Gastrocnemius medialis (tissue), 4 donors: ENCODE measurements around the gene SH2D6. TPM values are rescaled to one million over a fixed set of nuclear protein-coding genes. Genes with fewer than 3 reads are reported as not detected.
A peak's percentile ranks its signal among the peaks of the same experiment; 100 is the strongest.

Experiments used
- ATAC-seq, 2 donors: fragments of 150-250 bp; one replicate each; pipeline ENCODE4 v1.9.1; 2016
- DNase-seq, 2 donors: peaks; one replicate each; pipeline ENCODE4 v3.0.0-alpha.2; 2019
- H3K27ac ChIP-seq, 4 donors: fragments of 200-600 bp; sonication (generic); 1 replicate in 1 of 4; 2 replicates in 3 of 4; pipeline ENCODE4 v1.5.1; 2016 to 2018; ENCODE audit warnings: mild to moderate bottlenecking in 2 of 4, moderate library complexity in 1 of 4
- H3K27me3 ChIP-seq, 3 donors: fragments of 200-600 bp; sonication (generic) in 2 of 3; 1 replicate in 1 of 3; 2 replicates in 2 of 3; pipeline versions ENCODE4 v1.5.1 to v1.6.0; 2016 to 2019; ENCODE audit warnings: mild to moderate bottlenecking in 1 of 3, moderate library complexity in 1 of 3
- H3K36me3 ChIP-seq, 2 donors: fragments of 200-600 bp; sonication (generic) in 1 of 2; one replicate each; pipeline ENCODE4 v1.5.1; 2017 to 2018
- H3K4me1 ChIP-seq, 2 donors: fragments of 200-600 bp; sonication (generic) in 1 of 2; one replicate each; pipeline ENCODE4 v1.5.1; 2016 to 2017; ENCODE audit warnings: mild to moderate bottlenecking in 2 of 2
- H3K4me3 ChIP-seq, 4 donors: fragments of 200-600 bp; sonication (generic) in 3 of 4; 1 replicate in 1 of 4; 2 replicates in 3 of 4; pipeline ENCODE4 v1.5.1; 2016 to 2019; ENCODE audit warnings: mild to moderate bottlenecking in 2 of 4
- H3K9me3 ChIP-seq, 3 donors: fragments of 200-600 bp; sonication (generic) in 2 of 3; 1 replicate in 1 of 3; 2 replicates in 2 of 3; pipeline ENCODE4 v1.5.1; 2016 to 2019
- POLR2A ChIP-seq, 2 donors: fragments of 450-650 bp; IDR thresholded peaks; one replicate each; pipeline ENCODE4 v1.6.1; 2017; ENCODE audit warnings: antibody characterized with exemption in 2 of 2, mild to moderate bottlenecking in 2 of 2, moderate library complexity in 2 of 2
- in situ Hi-C, 4 donors: fragments of 200-750 bp; cut with MboI; loops; one replicate each; pipeline versions ENCODE4 v1.15.0 to v1.8.0; 2017; ENCODE audit warnings: low sequenced_read_pairs in 4 of 4
- intact Hi-C: fragments of 100-400 bp; cut with DNase I; formaldehyde crosslinking; loops from one replicate; pipeline ENCODE4 v1.15.1; 2023; ENCODE audit warnings: low total_unique reads
- total RNA-seq, 4 donors: library from RNA; depleted of rRNA; stranded (reverse); fragments of >200 nt; gene quantifications; one replicate each; pipeline versions ENCODE4 v1.1.0 to v1.2.3, GENCODE V29; 2016
- TF ChIP-seq, protein P1 (sequence below), 5 experiments: fragments of 450-650 bp in 3 of 5; fragments of 200-600 bp in 2 of 5; sonication (generic) in 2 of 5; IDR thresholded peaks in 4 of 5; conservative IDR thresholded peaks in 1 of 5; 1 replicate in 4 of 5; 2 replicates in 1 of 5; pipeline ENCODE4 v1.5.1; 2016 to 2019; ENCODE audit warnings: antibody characterized with exemption in 5 of 5, mild to moderate bottlenecking in 3 of 5, moderate library complexity in 3 of 5

The SH2D6 gene
- total RNA-seq, 4 donors from 2014 or later = 3.5 TPM; not detected in 3

DNA sequence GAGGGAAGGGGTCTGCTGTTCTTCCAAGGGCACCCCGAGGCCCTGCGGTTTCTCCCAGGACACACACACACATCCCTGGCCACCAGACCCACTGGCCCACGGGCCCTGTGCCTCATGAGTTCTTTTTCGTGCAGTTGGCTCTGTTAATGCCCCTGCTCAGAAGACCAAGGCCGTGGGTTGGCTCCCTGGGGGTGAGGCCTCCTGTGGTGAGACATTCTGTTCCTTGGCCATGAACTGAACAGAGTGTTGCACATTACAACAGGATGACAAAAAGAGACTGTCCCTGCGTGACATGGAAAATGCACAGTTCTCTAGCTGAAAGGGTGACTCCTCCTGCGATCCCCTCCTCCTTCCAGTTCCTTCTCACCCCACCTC is 30.7 kb downstream of the SH2D6 start:
- Histone ChIP-seq H3K4me3 (no peak overlapping the region), H3K27me3 (no peaks in the 10 kb centered on the region), H3K27ac (peak overlapping the region in 2 of 4 donors; percentile 41 to 42), H3K4me1 (peaks cover 0 to 14% of the 10 kb centered on the region in 2 donors), H3K9me3 (no peaks in the 10 kb centered on the region), H3K36me3 (no peaks in the 10 kb centered on the region)
- TF ChIP-seq POLR2A (IDR thresholded peaks at IDR 0.05) = no peak
- TF ChIP-seq, protein P1, sequence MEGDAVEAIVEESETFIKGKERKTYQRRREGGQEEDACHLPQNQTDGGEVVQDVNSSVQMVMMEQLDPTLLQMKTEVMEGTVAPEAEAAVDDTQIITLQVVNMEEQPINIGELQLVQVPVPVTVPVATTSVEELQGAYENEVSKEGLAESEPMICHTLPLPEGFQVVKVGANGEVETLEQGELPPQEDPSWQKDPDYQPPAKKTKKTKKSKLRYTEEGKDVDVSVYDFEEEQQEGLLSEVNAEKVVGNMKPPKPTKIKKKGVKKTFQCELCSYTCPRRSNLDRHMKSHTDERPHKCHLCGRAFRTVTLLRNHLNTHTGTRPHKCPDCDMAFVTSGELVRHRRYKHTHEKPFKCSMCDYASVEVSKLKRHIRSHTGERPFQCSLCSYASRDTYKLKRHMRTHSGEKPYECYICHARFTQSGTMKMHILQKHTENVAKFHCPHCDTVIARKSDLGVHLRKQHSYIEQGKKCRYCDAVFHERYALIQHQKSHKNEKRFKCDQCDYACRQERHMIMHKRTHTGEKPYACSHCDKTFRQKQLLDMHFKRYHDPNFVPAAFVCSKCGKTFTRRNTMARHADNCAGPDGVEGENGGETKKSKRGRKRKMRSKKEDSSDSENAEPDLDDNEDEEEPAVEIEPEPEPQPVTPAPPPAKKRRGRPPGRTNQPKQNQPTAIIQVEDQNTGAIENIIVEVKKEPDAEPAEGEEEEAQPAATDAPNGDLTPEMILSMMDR (IDR thresholded peaks at IDR 0.05 in 4 of 5, conservative IDR thresholded peaks at IDR 0.05 in 1 of 5) = no peak
- ATAC-seq (peak; percentile 56 to 59), DNase-seq (peak in 1 of 2 donors; percentile 70)
- intact Hi-C loops = no loop called here
- in situ Hi-C loops = no loop called here

GRCh38 chr2:85452237-85452636 is 33.7 kb downstream of the SH2D6 start:
- Histone ChIP-seq H3K9me3 (no peaks in the 10 kb centered on the region), H3K36me3 (no peaks in the 10 kb centered on the region), H3K4me1 (peaks cover 0 to 4% of the 10 kb centered on the region in 2 donors), H3K27me3 (no peaks in the 10 kb centered on the region), H3K4me3 (no peak overlapping the region), H3K27ac (no peak overlapping the region)
- TF ChIP-seq POLR2A (IDR thresholded peaks at IDR 0.05) = no peak
- TF ChIP-seq, protein P1 (IDR thresholded peaks at IDR 0.05 in 4 of 5, conservative IDR thresholded peaks at IDR 0.05 in 1 of 5) = no peak
- ATAC-seq = no peak
- intact Hi-C loops = no loop called here
- DNase-seq = no peak
- in situ Hi-C loops = no loop called here

GRCh38 chr2:85453571-85453970 is 35.1 kb downstream of the SH2D6 start:
- H3K9me3 ChIP-seq = no peaks in the 10 kb centered on the region

GRCh38 chr2:85455552-85456090 is 37.1 kb downstream of the SH2D6 start:
- TF ChIP-seq, protein P1 (IDR thresholded peaks at IDR 0.05 in 4 of 5, conservative IDR thresholded peaks at IDR 0.05 in 1 of 5) = no peak
- no peak for TF ChIP-seq POLR2A (IDR thresholded peaks at IDR 0.05)
- H3K36me3 ChIP-seq = no peaks in the 10 kb centered on the region
- H3K9me3 ChIP-seq = no peaks in the 10 kb centered on the region
- in situ Hi-C loops = no loop called here
- no peak overlapping the region for H3K27ac ChIP-seq
- H3K4me1 ChIP-seq = no peaks in the 10 kb centered on the region
- no peak overlapping the region for H3K4me3 ChIP-seq
- intact Hi-C loops = no loop called here
- no peak for DNase-seq
- no peak for ATAC-seq
- no peaks in the 10 kb centered on the region for H3K27me3 ChIP-seq

More at GRCh38 chr2:85453571-85453970, 35.1 kb downstream of the SH2D6 start:
- intact Hi-C loops (no loop called here), in situ Hi-C loops (no loop called here)
- no peak for TF ChIP-seq POLR2A (IDR thresholded peaks at IDR 0.05)
- TF ChIP-seq, protein P1 (IDR thresholded peaks at IDR 0.05 in 4 of 5, conservative IDR thresholded peaks at IDR 0.05 in 1 of 5) = no peak
- no peaks in the 10 kb centered on the region for H3K27me3 ChIP-seq
- no peak overlapping the region for H3K27ac ChIP-seq
- ATAC-seq = no peak
- H3K36me3 ChIP-seq = no peaks in the 10 kb centered on the region
- no peak overlapping the region for H3K4me3 ChIP-seq
- no peaks in the 10 kb centered on the region for H3K4me1 ChIP-seq
- no peak for DNase-seq

DNA sequence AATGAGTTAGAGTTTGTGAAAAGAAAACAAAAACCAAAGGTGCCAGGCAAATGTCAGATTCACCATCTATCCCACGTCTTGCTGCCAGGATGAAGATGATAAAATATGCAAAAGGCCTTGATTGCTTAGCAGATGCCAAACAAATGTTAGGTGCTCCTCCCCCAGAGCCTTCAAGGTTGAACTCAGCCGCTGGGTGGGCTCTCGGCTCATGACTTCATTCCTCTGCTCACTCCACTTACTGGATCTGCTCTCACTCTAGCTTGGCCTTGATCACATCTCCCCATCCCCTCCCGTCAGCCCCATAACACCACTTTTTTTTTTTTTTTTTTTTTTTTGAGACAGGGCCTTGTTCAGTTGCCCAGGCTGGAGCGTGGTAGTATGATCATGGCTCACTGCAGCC is 38.5 kb downstream of the SH2D6 start:
- in situ Hi-C loops = no loop called here
- Histone ChIP-seq H3K36me3 (no peaks in the 10 kb centered on the region), H3K4me1 (no peaks in the 10 kb centered on the region), H3K27ac (no peak overlapping the region), H3K9me3 (no peaks in the 10 kb centered on the region), H3K4me3 (no peak overlapping the region), H3K27me3 (no peaks in the 10 kb centered on the region)
- TF ChIP-seq POLR2A (IDR thresholded peaks at IDR 0.05) = no peak
- TF ChIP-seq, protein P1 (IDR thresholded peaks at IDR 0.05 in 4 of 5, conservative IDR thresholded peaks at IDR 0.05 in 1 of 5) = no peak
- intact Hi-C loops = no loop called here
- no peak for DNase-seq
- ATAC-seq = no peak
